ENCODE measurements around the gene TMEM9. TPM values are rescaled to one million over a fixed set of nuclear protein-coding genes. Genes with fewer than 3 reads are reported as not detected.

Gene TMEM9
- 13.2 and 13.9 TPM in 2 replicates for total RNA-seq

DNA sequence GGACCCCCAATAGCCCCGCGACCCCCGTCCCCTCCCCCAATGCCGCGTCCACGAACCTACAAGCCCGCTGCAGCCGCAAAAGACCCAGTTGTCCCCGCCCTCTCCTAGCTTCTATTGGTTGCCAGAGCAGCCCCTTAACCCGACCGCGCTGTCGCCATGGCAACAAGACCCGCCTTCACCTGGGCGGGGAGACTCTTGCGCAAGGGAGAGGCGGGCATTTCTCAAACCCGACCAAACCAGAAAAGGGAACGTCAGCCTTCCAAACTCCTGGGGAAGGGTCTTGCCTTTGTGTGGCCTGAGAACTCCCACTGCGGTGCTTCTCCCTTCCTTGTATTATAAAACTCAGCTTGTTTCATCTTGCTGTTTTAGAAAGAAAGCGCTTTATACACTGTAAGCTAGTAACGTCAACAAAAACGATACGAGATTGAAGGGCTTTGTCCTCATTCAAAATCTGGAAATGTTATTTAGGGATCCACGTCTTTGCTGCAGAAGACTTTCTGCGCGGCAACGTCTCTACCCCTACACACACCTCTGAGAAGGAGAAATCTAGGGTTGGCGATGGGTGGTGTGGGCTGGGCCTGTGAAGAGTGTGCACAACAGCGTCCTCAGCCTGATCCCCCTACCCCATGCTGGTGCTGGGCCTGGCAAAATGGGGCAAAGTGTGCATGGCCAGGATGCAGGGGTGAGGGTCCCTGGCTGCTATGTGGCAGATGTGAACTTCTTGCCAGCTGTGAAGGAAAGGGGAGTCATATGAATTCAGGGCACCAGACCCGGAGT, at the start of gene TMEM9:
TMEM9 (minus strand) TSS at position 86 of the 777 bp plus-strand sequence. CDS start 551 bp downstream, outside the sequence.
- peak within 1 kb of the TSS; percentile 88 for H3K27ac Mint-ChIP-seq
- DNase-seq (ENCODE audit: low spot score), result peak; percentile 95
- peaks cover 3% of the 10 kb centered on the region for H3K36me3 Mint-ChIP-seq (ENCODE audit: low read depth)
- H3K4me1 Mint-ChIP-seq (ENCODE audit: low read depth), result peaks cover 23% of the 10 kb centered on the region
- peak within 1 kb of the TSS; percentile 85 for H3K4me3 Mint-ChIP-seq
- H3K9me3 Mint-ChIP-seq, result no peaks in the 10 kb centered on the region
- intact Hi-C loops (cut with micrococcal nuclease), result loop anchor here (1.0 to 10.0 kb wide), 6 partner anchors 17 to 673 kb away; partner anchors contain the start of genes DDX59, IPO9 and KIF14
- H3K27me3 Mint-ChIP-seq (ENCODE audit: insufficient read depth), result peaks cover 18% of the 10 kb centered on the region

DNA sequence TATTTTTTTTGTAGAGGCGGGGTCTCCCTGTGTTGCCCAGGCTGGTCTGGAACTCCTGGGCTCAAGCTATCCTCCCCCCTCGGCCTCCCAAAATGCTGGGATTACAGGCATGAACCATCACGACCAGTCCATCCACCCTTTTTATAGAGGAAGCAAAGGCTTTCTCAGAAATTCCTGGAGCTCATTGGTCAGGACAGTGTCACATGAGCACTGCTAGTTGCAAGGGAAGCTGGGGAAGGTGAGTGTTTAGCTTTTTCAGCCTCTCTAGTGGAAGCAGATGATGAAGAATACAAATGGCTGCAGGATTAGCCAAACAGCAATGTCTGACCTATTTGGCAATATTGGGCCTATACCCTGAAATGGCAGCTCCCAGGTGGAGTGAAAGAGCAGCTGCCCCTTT, 44.3 kb upstream of the TMEM9 start:
- no peak overlapping the region for H3K27ac Mint-ChIP-seq
- intact Hi-C loops (cut with micrococcal nuclease), result no loop called here
- no peaks in the 10 kb centered on the region for H3K4me1 Mint-ChIP-seq (ENCODE audit: low read depth)
- peaks cover 7% of the 10 kb centered on the region for H3K27me3 Mint-ChIP-seq (ENCODE audit: insufficient read depth)
- no peaks in the 10 kb centered on the region for H3K9me3 Mint-ChIP-seq
- no peaks in the 10 kb centered on the region for H3K36me3 Mint-ChIP-seq (ENCODE audit: low read depth)
- DNase-seq (ENCODE audit: low spot score), result no peak
- no peak overlapping the region for H3K4me3 Mint-ChIP-seq

DNA sequence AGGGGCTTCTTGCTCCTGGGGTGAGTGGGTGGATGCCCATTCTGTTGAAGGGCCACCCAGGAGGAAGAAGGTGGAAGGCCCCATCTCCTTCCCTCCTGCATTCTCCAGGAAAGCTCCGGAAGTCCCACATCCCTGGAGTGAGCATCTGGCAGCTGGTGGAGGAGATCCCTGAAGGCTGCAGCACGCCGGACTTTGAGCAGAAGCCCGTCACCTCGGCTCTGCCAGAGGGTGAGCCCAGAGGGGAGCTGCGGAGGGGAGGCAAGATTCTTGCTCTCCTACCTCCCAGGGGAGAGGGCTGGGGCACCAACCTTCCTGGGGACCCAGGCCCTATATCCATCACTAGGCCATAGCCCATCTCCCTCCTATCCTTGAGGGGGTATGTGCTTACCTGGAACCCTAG, 39.8 kb upstream of the TMEM9 start:
- Mint-ChIP-seq H3K4me3 (no peak overlapping the region), H3K27me3 (ENCODE audit: insufficient read depth) (peaks cover 4% of the 10 kb centered on the region), H3K9me3 (no peaks in the 10 kb centered on the region), H3K36me3 (ENCODE audit: low read depth) (no peaks in the 10 kb centered on the region), H3K27ac (no peak overlapping the region), H3K4me1 (ENCODE audit: low read depth) (no peaks in the 10 kb centered on the region)
- DNase-seq (ENCODE audit: low spot score), result no peak
- intact Hi-C loops (cut with micrococcal nuclease), result no loop called here

DNA sequence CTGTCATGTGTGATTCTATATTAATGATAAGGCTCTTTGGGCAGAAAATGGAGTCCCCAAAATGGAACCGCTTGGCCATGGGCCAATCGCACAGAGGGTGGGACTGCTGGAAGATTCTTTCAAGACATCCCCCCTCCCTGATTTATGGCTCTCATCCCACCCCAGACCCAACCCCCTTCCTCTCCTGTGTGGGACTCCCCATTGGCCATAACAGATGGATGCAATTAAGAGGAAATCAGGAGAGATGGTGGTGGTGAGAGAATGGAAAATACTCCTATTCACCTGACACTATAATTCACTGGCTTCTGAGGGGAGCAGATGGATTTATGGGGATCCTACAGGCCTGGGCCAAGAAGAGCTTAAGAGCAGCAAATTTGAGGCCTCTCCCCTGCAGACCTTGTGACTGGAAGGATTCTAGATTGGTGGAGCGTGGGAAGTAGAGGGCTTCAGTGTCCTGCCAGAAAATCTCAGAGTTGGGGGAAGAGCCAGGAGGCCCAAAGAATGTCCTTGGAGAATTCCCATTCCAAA, 38.1 kb upstream of the TMEM9 start:
- H3K4me3 Mint-ChIP-seq, result no peak overlapping the region
- intact Hi-C loops (cut with micrococcal nuclease), result no loop called here
- H3K27ac Mint-ChIP-seq, result no peak overlapping the region
- H3K27me3 Mint-ChIP-seq (ENCODE audit: insufficient read depth), result peaks cover 4% of the 10 kb centered on the region
- H3K4me1 Mint-ChIP-seq (ENCODE audit: low read depth), result no peaks in the 10 kb centered on the region
- no peaks in the 10 kb centered on the region for H3K36me3 Mint-ChIP-seq (ENCODE audit: low read depth)
- no peak for DNase-seq (ENCODE audit: low spot score)
- H3K9me3 Mint-ChIP-seq, result no peaks in the 10 kb centered on the region

DNA sequence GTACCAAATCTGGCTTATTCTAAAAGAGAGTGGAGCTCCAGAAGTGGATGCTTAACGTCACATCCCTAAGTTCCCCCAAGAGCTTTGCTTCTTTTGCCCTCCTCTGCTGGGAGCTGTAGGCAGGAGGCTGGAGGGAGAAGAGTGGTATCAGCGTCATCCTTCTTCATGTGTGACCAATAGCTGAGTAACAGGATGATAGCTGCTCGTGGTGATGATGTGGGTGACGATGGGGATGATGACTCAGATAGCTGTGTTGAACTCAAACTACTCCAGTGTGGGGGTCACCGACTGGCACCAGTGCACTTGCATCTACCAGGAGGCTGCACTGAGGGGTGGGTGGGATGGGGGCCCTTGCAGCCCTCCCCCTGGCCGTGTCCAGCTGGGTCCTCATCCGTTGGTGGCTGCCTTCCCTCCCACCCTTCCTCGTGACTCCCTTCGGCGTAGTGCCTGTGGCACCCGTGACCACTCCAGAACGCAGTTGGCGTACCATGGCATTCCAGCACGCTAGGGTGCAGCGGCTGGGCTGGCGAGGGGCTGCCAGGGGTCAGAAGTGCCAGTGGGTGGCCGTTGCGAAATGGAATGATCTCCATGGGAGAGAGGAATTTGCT, 37.5 kb upstream of the TMEM9 start:
- Mint-ChIP-seq H3K27ac (no peak overlapping the region), H3K4me1 (ENCODE audit: low read depth) (no peaks in the 10 kb centered on the region), H3K36me3 (ENCODE audit: low read depth) (no peaks in the 10 kb centered on the region), H3K27me3 (ENCODE audit: insufficient read depth) (peaks cover 6% of the 10 kb centered on the region), H3K9me3 (no peaks in the 10 kb centered on the region), H3K4me3 (no peak overlapping the region)
- no peak for DNase-seq (ENCODE audit: low spot score)
- intact Hi-C loops (cut with micrococcal nuclease), result no loop called here

DNA sequence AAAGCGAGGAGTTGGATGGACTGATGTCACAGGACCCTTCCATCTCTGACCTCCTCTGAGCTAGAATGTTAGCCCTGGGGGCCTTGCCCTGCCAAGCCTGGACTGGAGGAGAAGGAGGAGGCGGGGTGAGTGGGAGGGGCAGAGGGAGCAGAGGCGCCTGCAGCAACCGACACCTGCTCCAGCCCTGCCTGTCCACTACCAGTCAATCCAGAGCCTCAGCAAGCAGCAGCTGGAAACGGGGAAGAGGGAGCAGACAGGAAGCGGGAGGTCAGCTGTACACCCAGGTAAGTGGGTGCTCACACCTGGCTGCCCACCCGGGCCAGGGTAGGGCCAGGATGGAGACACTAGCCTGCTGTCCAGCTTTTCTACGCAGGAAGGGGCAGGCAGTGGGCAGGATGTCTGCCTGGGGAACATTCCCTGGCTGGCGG, 36.4 kb upstream of the TMEM9 start, which contains the start of gene IGFN1:
IGFN1 (plus strand) TSS at position 201 of the 428 bp plus-strand sequence. CDS start 2,470 bp downstream, outside the sequence.
- Mint-ChIP-seq H3K27me3 (ENCODE audit: insufficient read depth) (peaks cover 8% of the 10 kb centered on the region), H3K36me3 (ENCODE audit: low read depth) (no peaks in the 10 kb centered on the region), H3K4me1 (ENCODE audit: low read depth) (no peaks in the 10 kb centered on the region), H3K9me3 (no peaks in the 10 kb centered on the region), H3K27ac (no peak within 1 kb of the TSS), H3K4me3 (no peak within 1 kb of the TSS)
- intact Hi-C loops (cut with micrococcal nuclease), result no loop called here
- DNase-seq (ENCODE audit: low spot score), result no peak

DNA sequence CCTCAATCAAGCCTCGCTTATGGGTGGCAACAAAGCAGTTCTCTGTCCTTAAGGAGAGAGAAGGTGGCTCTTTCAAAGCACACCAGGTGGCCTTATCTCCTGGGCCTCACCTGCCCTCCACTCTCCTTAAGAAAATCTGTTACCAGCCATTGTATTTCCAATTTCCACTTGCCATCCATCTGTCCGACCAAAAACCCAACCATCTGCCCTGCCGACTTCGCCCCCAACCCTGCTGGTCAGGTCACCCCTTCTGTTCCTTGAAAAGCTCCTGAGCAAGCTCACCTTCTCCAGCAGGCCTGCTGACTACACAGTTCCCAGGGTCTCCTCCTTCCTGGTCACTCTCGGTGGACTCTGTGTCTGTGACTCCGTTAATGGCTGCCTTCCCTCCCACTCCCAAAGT, 35.7 kb upstream of the TMEM9 start:
- H3K9me3 Mint-ChIP-seq, result no peaks in the 10 kb centered on the region
- no peak overlapping the region for H3K27ac Mint-ChIP-seq
- intact Hi-C loops (cut with micrococcal nuclease), result no loop called here
- no peaks in the 10 kb centered on the region for H3K4me1 Mint-ChIP-seq (ENCODE audit: low read depth)
- H3K27me3 Mint-ChIP-seq (ENCODE audit: insufficient read depth), result peaks cover 8% of the 10 kb centered on the region
- no peak for DNase-seq (ENCODE audit: low spot score)
- H3K36me3 Mint-ChIP-seq (ENCODE audit: low read depth), result no peaks in the 10 kb centered on the region
- no peak overlapping the region for H3K4me3 Mint-ChIP-seq

DNA sequence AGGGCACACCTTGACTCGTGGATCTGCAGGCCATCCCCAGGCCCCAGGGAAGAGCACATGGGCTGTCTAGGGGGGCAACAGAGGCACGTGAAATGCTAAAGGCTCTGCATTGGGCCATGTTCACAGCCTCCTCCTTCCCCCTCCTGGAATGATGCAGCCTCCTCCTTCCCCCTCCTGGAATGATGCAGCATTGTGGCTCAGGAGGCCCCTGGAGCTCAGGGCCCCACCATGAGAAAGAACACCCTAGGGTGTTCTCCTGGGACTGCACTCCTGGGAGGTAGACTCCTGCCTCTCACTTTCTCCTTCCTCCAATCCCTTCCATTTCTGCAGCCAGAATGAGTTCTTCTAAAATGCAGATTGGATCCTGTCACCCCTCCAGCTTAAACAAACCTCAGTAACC, 34.8 kb upstream of the TMEM9 start:
- Mint-ChIP-seq H3K27me3 (ENCODE audit: insufficient read depth) (peaks cover 10% of the 10 kb centered on the region), H3K4me3 (no peak overlapping the region), H3K36me3 (ENCODE audit: low read depth) (no peaks in the 10 kb centered on the region), H3K9me3 (no peaks in the 10 kb centered on the region), H3K27ac (no peak overlapping the region), H3K4me1 (ENCODE audit: low read depth) (no peaks in the 10 kb centered on the region)
- intact Hi-C loops (cut with micrococcal nuclease), result no loop called here
- DNase-seq (ENCODE audit: low spot score), result no peak

DNA sequence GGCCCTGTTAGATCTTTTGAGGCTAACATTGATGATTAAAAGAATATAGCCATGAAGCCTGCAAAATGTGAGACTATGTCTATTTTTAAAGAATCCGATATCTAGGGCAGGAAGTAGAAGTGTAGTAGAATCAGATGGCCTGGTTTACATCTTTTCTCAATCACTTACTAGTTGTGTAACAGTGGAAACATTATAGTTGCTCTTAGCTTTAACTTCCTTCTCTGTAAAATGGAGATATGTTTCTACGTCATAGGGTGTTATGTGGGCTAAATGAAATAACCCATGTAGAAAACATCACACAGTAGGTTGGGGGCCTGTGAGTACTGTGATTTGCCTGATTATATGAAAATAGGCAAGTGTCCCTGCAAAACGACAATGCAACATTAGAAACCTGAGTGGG, 31.9 kb upstream of the TMEM9 start:
- peaks cover 19% of the 10 kb centered on the region for H3K27me3 Mint-ChIP-seq (ENCODE audit: insufficient read depth)
- no peaks in the 10 kb centered on the region for H3K36me3 Mint-ChIP-seq (ENCODE audit: low read depth)
- H3K9me3 Mint-ChIP-seq, result no peaks in the 10 kb centered on the region
- H3K27ac Mint-ChIP-seq, result no peak overlapping the region
- no peak overlapping the region for H3K4me3 Mint-ChIP-seq
- intact Hi-C loops (cut with micrococcal nuclease), result no loop called here
- no peaks in the 10 kb centered on the region for H3K4me1 Mint-ChIP-seq (ENCODE audit: low read depth)
- no peak for DNase-seq (ENCODE audit: low spot score)

DNA sequence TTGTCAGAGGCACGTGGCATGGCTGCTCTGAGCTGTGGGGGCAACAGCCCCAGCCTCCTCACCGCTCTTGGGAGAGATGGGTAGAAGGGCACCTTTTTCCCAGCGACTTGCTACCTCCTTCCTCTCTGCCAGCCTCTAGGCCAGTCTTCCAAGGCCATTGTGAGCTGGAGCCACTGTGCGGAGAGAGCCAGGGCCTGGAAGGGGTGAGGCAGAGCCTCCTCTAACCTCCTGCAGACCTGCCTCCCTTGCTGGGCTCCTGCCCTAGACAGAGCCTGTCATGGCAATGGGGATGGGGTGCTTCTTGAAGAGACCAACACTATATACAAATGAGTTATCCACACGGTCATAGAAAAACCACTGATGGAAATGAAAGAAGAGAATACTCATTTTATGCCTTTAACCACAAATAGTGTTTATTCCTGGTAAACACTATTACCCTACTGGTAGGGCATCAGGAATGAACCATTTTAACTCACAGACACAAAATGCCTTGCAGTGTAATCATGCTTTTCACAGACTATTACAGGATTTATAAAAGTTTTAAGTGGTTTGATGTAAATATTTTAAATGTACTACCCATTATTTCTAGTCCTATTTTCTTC, 31.4 kb upstream of the TMEM9 start:
- H3K4me1 Mint-ChIP-seq (ENCODE audit: low read depth), result no peaks in the 10 kb centered on the region
- H3K4me3 Mint-ChIP-seq, result no peak overlapping the region
- intact Hi-C loops (cut with micrococcal nuclease), result no loop called here
- peaks cover 24% of the 10 kb centered on the region for H3K27me3 Mint-ChIP-seq (ENCODE audit: insufficient read depth)
- no peak for DNase-seq (ENCODE audit: low spot score)
- H3K36me3 Mint-ChIP-seq (ENCODE audit: low read depth), result no peaks in the 10 kb centered on the region
- H3K27ac Mint-ChIP-seq, result no peak overlapping the region
- no peaks in the 10 kb centered on the region for H3K9me3 Mint-ChIP-seq

DNA sequence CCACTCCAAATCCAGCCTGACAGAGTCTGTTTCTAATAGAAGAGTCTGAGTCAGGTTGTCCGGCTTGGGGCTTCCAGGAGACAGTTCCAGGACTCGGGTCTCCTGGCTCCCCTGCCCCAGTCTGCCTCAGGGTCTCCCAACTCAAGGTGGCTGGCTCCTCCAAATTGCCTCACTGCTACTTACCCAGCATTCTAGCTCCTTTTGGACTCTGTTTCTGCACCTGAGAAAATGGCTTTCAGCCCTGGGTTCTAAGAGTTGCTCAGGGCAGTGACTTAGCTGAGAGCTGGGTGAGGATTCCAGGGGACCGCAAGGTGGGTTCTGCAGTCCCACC, 30.8 kb upstream of the TMEM9 start:
- Mint-ChIP-seq H3K4me3 (no peak overlapping the region), H3K36me3 (ENCODE audit: low read depth) (no peaks in the 10 kb centered on the region), H3K27me3 (ENCODE audit: insufficient read depth) (peaks cover 28% of the 10 kb centered on the region), H3K4me1 (ENCODE audit: low read depth) (no peaks in the 10 kb centered on the region), H3K9me3 (no peaks in the 10 kb centered on the region), H3K27ac (no peak overlapping the region)
- no peak for DNase-seq (ENCODE audit: low spot score)
- intact Hi-C loops (cut with micrococcal nuclease), result no loop called here

DNA sequence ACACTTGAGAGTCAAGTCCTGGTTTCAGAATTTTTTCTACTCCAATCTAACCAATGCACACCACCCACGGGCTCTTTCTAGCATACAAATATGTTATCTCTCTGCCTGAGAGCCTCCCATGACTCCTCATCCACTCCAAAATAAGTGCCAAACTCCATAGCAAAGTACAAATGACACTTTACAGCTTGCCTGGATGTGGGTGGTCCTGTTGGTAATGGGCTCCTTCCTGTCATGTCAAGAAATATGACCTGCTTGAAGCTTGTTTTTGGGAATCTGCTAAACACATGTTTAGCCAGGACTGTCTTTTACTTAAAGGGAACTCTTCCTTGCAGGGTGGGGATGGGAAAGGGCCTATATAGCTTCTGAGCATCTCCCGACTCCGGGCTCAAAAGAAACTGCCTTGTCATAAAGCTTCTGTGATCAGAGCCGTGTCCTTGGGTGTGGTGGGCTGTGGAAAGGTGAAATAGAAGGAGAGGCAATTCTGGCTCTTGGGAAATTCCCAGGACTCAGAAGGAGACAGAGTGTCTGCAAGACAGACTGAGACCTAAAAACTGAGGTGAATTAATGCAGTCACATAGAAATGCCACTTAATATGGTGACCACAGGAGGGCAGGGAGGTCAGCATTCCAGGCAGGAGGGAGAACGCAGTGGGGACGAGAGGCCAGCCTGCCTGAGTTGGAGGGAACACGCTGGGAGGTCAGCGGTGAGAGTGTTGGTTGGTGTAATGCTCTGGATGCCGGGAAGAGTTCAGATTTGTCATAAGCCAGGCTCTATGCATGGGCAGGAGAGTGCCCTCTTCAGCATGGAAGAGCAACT, 30.2 kb upstream of the TMEM9 start:
- no peaks in the 10 kb centered on the region for H3K4me1 Mint-ChIP-seq (ENCODE audit: low read depth)
- intact Hi-C loops (cut with micrococcal nuclease), result no loop called here
- H3K27ac Mint-ChIP-seq, result no peak overlapping the region
- peaks cover 29% of the 10 kb centered on the region for H3K27me3 Mint-ChIP-seq (ENCODE audit: insufficient read depth)
- H3K4me3 Mint-ChIP-seq, result no peak overlapping the region
- H3K36me3 Mint-ChIP-seq (ENCODE audit: low read depth), result no peaks in the 10 kb centered on the region
- no peaks in the 10 kb centered on the region for H3K9me3 Mint-ChIP-seq
- DNase-seq (ENCODE audit: low spot score), result no peak
